ENCODE measurements around the gene GMEB2. TPM values are rescaled to one million over a fixed set of nuclear protein-coding genes. Genes with fewer than 3 reads are reported as not detected.
"Not testable (repeated sequence)": the region's sequence is repeated elsewhere in the genome, so short reads cannot be mapped to it uniquely, and the experiment has no call there.

Gene GMEB2
- total RNA-seq, 2 donors from 2014 or later: 11.5 to 12.3 TPM

- Mint-ChIP-seq H3K36me3 (ENCODE audit: low read depth) (no peaks in the 10 kb centered on the region), H3K4me1 (peaks cover 5% of the 10 kb centered on the region), H3K27ac (peak within 1 kb of the TSS; percentile 61), H3K4me3 (peak within 1 kb of the TSS; percentile 51), H3K9me3 (no peaks in the 10 kb centered on the region), H3K27me3 (ENCODE audit: insufficient read depth) (peaks cover 21% of the 10 kb centered on the region)
- WGBS, 2 experiments (ENCODE audit: insufficient coverage in 1 of 2, insufficient read length in 1 of 2): 0 to 1% methylated on average over 6 to 56 of the region's 73 CpGs
- no peaks in the 10 kb centered on the region for H3K9me3 ChIP-seq (ENCODE audit: control insufficient read depth, low read length)
- H3K9ac ChIP-seq (ENCODE audit: extremely low read depth, low read length, poor library complexity, severe bottlenecking): no peak within 1 kb of the TSS
- DNase-seq: peak; percentile 99
- H3K4me3 ChIP-seq (ENCODE audit: low read length): peak within 1 kb of the TSS; percentile 73
- TF ChIP-seq, protein P1, sequence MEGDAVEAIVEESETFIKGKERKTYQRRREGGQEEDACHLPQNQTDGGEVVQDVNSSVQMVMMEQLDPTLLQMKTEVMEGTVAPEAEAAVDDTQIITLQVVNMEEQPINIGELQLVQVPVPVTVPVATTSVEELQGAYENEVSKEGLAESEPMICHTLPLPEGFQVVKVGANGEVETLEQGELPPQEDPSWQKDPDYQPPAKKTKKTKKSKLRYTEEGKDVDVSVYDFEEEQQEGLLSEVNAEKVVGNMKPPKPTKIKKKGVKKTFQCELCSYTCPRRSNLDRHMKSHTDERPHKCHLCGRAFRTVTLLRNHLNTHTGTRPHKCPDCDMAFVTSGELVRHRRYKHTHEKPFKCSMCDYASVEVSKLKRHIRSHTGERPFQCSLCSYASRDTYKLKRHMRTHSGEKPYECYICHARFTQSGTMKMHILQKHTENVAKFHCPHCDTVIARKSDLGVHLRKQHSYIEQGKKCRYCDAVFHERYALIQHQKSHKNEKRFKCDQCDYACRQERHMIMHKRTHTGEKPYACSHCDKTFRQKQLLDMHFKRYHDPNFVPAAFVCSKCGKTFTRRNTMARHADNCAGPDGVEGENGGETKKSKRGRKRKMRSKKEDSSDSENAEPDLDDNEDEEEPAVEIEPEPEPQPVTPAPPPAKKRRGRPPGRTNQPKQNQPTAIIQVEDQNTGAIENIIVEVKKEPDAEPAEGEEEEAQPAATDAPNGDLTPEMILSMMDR (conservative IDR thresholded peaks at IDR 0.05): no peak
- peak within 1 kb of the TSS; percentile 89 for H3K27ac ChIP-seq (ENCODE audit: low read depth, low read length)
- H3K4me1 ChIP-seq (ENCODE audit: control insufficient read depth, insufficient read depth, low read length): no peaks in the 10 kb centered on the region
- H3K27me3 ChIP-seq (ENCODE audit: control insufficient read depth, insufficient read depth, low read length, poor library complexity, severe bottlenecking): peaks cover 19% of the 10 kb centered on the region
- no peaks in the 10 kb centered on the region for H3K36me3 ChIP-seq (ENCODE audit: control insufficient read depth, insufficient read depth, low read length)
Measured at GRCh38 chr20:63653041-63653973, 26.4 kb upstream of the GMEB2 start, which contains the start of gene STMN3. TSS of gene STMN3 (minus strand) at chr20:63653424. CDS start at chr20:63653345, 79 bp downstream.

- Histone ChIP-seq H3K9ac (ENCODE audit: extremely low read depth, low read length, poor library complexity, severe bottlenecking) (no peak overlapping the region), H3K9me3 (ENCODE audit: control insufficient read depth, low read length) (no peaks in the 10 kb centered on the region), H3K4me3 (ENCODE audit: low read length) (peak overlapping the region; percentile 29), H3K27me3 (ENCODE audit: control insufficient read depth, insufficient read depth, low read length, poor library complexity, severe bottlenecking) (peaks cover 19% of the 10 kb centered on the region), H3K27ac (ENCODE audit: low read depth, low read length) (no peak overlapping the region), H3K4me1 (ENCODE audit: control insufficient read depth, insufficient read depth, low read length) (no peaks in the 10 kb centered on the region), H3K36me3 (ENCODE audit: control insufficient read depth, insufficient read depth, low read length) (no peaks in the 10 kb centered on the region)
- Mint-ChIP-seq H3K27ac (no peak overlapping the region), H3K27me3 (ENCODE audit: insufficient read depth) (peaks cover 21% of the 10 kb centered on the region), H3K4me3 (peak overlapping the region; percentile 48), H3K36me3 (ENCODE audit: low read depth) (no peaks in the 10 kb centered on the region), H3K9me3 (no peaks in the 10 kb centered on the region), H3K4me1 (peaks cover 5% of the 10 kb centered on the region)
- peak; percentile 78 for DNase-seq
- 2 to 3% methylated on average over 16 to 91 of the region's 91 CpGs for WGBS, 2 experiments (ENCODE audit: insufficient coverage in 1 of 2, insufficient read length in 1 of 2)
- TF ChIP-seq, protein P1 (conservative IDR thresholded peaks at IDR 0.05): no peak
Measured at GRCh38 chr20:63652192-63652980, 25.5 kb upstream of the GMEB2 start.

GRCh38 chr20:63651942-63652191 is 25.0 kb upstream of the GMEB2 start:
- no peak for DNase-seq
- TF ChIP-seq, protein P1 (conservative IDR thresholded peaks at IDR 0.05): no peak
- peaks cover 5% of the 10 kb centered on the region for H3K4me1 Mint-ChIP-seq
- H3K4me1 ChIP-seq (ENCODE audit: control insufficient read depth, insufficient read depth, low read length): no peaks in the 10 kb centered on the region
- H3K9me3 Mint-ChIP-seq: no peaks in the 10 kb centered on the region
- no peak overlapping the region for H3K27ac ChIP-seq (ENCODE audit: low read depth, low read length)
- no peaks in the 10 kb centered on the region for H3K36me3 ChIP-seq (ENCODE audit: control insufficient read depth, insufficient read depth, low read length)
- no peaks in the 10 kb centered on the region for H3K9me3 ChIP-seq (ENCODE audit: control insufficient read depth, low read length)
- WGBS, 2 experiments (ENCODE audit: insufficient coverage in 1 of 2, insufficient read length in 1 of 2): 0 to 35% methylated on average over 1 to 8 of the region's 11 CpGs
- peak overlapping the region; percentile 48 for H3K4me3 Mint-ChIP-seq
- H3K4me3 ChIP-seq (ENCODE audit: low read length): no peak overlapping the region
- H3K27me3 ChIP-seq (ENCODE audit: control insufficient read depth, insufficient read depth, low read length, poor library complexity, severe bottlenecking): peaks cover 19% of the 10 kb centered on the region
- no peak overlapping the region for H3K9ac ChIP-seq (ENCODE audit: extremely low read depth, low read length, poor library complexity, severe bottlenecking)
- no peak overlapping the region for H3K27ac Mint-ChIP-seq
- peaks cover 21% of the 10 kb centered on the region for H3K27me3 Mint-ChIP-seq (ENCODE audit: insufficient read depth)
- H3K36me3 Mint-ChIP-seq (ENCODE audit: low read depth): no peaks in the 10 kb centered on the region

DNA sequence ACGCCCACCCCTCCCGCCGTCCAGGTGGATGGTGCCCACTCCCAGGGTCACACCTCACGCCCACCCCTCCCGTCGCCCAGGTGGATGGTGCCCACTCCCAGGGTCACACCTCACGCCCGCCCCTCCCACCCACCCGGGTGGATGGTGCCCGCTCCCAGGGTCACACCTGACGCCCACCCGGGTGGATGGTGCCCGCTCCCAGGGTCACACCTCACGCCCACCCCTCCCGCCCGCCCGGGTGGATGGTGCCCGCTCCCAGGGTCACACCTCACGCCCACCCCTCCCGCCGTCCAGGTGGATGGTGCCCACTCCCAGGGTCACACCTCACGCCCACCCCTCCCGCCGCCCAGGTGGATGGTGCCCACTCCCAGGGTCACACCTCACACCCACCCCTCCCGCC is 23.6 kb upstream of the GMEB2 start:
- not testable (repeated sequence) for H3K36me3 ChIP-seq (ENCODE audit: control insufficient read depth, insufficient read depth, low read length); H3K4me1 ChIP-seq (ENCODE audit: control insufficient read depth, insufficient read depth, low read length); H3K27ac ChIP-seq (ENCODE audit: low read depth, low read length); H3K4me3 Mint-ChIP-seq; H3K4me3 ChIP-seq (ENCODE audit: low read length); H3K9me3 Mint-ChIP-seq; H3K27ac Mint-ChIP-seq; H3K36me3 Mint-ChIP-seq (ENCODE audit: low read depth); DNase-seq; H3K4me1 Mint-ChIP-seq; H3K9ac ChIP-seq (ENCODE audit: extremely low read depth, low read length, poor library complexity, severe bottlenecking); H3K9me3 ChIP-seq (ENCODE audit: control insufficient read depth, low read length)
- 98% methylated on average over 9 of the region's 25 CpGs; no CpG with 5 or more reads in 1 of the 2 experiments for WGBS, 2 experiments (ENCODE audit: insufficient coverage in 1 of 2, insufficient read length in 1 of 2)
- H3K27me3 ChIP-seq (ENCODE audit: control insufficient read depth, insufficient read depth, low read length, poor library complexity, severe bottlenecking): peaks cover 19% of the 10 kb centered on the region
- H3K27me3 Mint-ChIP-seq (ENCODE audit: insufficient read depth): peaks cover 25% of the 10 kb centered on the region
